ENCODE data around the gene MYCBPAP.

The MYCBPAP gene

DNA sequence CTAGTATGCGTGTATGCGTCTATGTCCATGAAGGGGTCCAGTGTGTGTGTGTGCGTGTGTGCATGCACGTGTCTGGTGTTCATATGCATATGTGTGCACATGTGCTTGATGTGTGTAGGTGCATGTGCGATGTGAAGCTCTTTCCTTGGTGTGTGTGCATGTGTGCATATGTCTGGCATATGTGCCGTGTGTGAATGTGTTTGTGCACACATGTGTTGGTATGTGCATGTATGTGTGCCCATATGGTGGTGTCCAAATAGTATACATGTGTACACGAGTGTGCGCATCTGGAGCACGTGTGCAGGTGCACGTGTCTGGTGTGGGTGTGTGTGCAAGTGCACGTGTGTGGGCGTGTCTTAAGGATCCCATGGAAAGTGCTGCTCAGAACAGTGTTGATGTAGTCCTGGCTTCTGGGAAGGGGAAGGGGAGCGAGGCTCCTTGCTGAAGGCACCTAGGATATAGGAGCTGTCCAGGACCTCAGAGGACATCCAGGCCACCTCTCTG is 69.3 kb downstream of the MYCBPAP start:
- DNase-seq = no peak

GRCh38 chr17:50578173-50578572 is 69.9 kb downstream of the MYCBPAP start:
- DNase-seq = no peak

DNA sequence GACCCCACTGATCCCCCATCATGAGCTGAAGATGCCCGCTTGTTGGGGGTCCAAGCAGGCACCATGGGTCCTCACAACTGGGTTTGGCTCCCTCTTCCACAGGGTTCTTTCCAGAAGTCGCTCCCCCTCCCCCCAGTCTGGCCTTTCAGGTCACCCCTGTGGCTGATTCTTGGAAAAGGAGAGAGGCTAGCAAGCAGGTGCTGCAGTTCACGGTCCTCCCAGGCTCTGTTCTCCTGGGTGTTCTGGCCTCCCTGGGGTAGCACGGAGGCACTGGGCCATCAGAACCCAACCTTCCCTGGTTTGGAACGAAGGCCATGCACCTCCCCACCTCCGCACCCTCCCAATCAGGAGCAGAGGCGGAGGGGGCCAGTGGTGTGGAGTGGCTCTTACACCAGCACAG is 71.2 kb downstream of the MYCBPAP start:
- DNase-seq = no peak

GRCh38 chr17:50580646-50581045 is 72.4 kb downstream of the MYCBPAP start:
- DNase-seq = no peak
